H1 (cell line): ENCODE results near the gene RCAN2. TPM values are rescaled to one million over a fixed set of nuclear protein-coding genes. Genes with fewer than 3 reads are reported as not detected.

Experiments used
- EP300 ChIP-seq, 2 experiments: IDR thresholded peaks; 1 replicate in 1 of 2; 2 replicates in 1 of 2; pipeline ENCODE4 v1.6.1; 2011 to 2012; ENCODE audit warnings: low read depth in 2 of 2, low read length in 2 of 2, mild to moderate bottlenecking in 2 of 2, borderline replicate concordance in 1 of 2, inconsistent platforms in 1 of 2, moderate library complexity in 1 of 2
- NANOG ChIP-seq: IDR thresholded peaks from 2 replicates; pipeline ENCODE4 v1.6.1; 2011; ENCODE audit warnings: low read length, low read depth, mild to moderate bottlenecking, inconsistent platforms; ENCODE audit not compliant: insufficient read depth, poor library complexity, severe bottlenecking
- RXRA ChIP-seq: IDR thresholded peaks from 2 replicates; pipeline ENCODE4 v1.6.1; 2011; ENCODE audit warnings: low read depth, mild to moderate bottlenecking, low read length, moderate library complexity; ENCODE audit not compliant: insufficient read depth
- SIRT6 ChIP-seq: IDR thresholded peaks from one replicate; pipeline ENCODE4 v1.7.1; 2012; ENCODE audit warnings: low read length, inconsistent platforms
- TCF12 ChIP-seq: IDR thresholded peaks from 2 replicates; pipeline ENCODE4 v1.6.1; 2011; ENCODE audit warnings: low read depth, mild to moderate bottlenecking, low read length
- polyA plus RNA-seq, 7 experiments: library from polyadenylated mRNA; depleted of rRNA in 3 of 7; stranded (reverse) in 5 of 7; unstranded in 2 of 7; fragments of >200 nt in 5 of 7; fragments of 200-250 nt in 2 of 7; gene quantifications; 1 replicate in 5 of 7; 2 replicates in 1 of 7; 4 replicates in 1 of 7; pipeline versions ENCODE4 v1.2.1 to v1.2.3, GENCODE V29; 2011 to 2013; ENCODE audit warnings: missing spikeins in 2 of 7, mixed read lengths in 2 of 7
- total RNA-seq: library from RNA; stranded (reverse); fragmentation: NEBNext Ultra II Directional; extraction: Animal tissue kit (Norgen Biotek cat#: 25700); gene quantifications from 2 replicates; pipeline ENCODE4 v1.2.1, GENCODE V29; 2021

Gene RCAN2
- total and polyA plus RNA-seq, 2 of the 8 experiments (the other 6 are each of a cell fraction or from before 2014, with no cell fraction given), result 5.0 to 8.5 TPM

DNA sequence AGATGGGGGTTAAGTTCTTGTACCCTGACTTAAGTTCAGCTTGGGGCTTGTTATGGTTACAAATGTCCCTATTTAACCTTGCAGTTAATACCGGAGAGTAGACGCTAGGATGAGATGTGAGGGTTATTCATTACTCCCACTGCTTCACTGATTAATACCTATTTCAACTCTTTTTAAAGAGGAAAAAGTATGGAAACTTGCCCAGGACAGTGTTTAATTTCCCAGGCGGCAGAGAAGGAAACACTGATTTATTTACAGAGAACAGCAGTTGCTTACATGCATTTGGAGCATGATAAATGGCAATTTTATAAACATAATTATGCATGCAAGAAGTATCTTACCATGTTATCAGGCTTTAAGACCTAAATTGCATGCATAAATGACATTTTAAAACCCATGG is 137.7 kb downstream of the RCAN2 start (continued):
- TF ChIP-seq TCF12 (no peak), SIRT6 (no peak), EP300 (IDR thresholded peaks at IDR 0.05; ENCODE audit: borderline replicate concordance in 1 of 2, low read depth in 2 of 2, low read length in 2 of 2) (no peak), RXRA (no peak), NANOG (no peak)
- TF ChIP-seq, all 59 proteins: peak for 0
